ENCODE data around the gene SUDS3.

The SUDS3 gene

DNA sequence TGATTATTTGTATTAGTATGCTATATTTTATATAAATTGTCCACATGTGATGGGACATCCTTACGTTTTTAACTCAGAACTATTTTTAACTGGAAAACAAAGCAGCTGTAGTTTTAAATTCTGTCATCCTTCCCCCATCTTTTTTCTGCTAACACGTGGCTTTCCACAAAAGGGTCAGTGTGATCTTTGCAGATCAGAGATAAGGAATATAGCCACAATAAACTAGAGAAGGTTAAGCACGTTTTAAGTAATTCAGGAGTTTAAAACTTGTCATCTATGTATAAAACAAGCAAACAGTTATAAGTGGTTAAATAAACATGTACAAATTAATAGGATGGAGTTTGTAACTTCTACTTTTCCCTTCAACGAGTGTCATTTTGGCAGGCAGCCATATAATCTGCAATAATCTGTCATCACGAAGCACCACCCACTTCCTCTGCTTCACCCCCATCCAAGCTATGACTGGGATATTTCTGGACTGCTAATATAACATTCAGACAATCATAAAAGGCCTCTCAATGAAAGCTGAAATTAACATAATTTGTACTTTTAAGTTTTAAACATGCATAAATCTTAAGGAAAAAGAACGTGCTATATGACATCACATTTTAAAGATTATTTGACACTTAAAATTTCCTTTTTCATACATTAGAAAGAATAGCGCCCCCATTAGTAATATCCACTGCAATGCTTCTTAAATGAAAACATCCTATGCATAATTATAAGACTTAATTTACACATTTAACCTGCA is 18.9 kb upstream of the SUDS3 start:
- Histone ChIP-seq H3K27ac (peak overlapping the region; percentile 85), H3K4me1 (ENCODE audit: control insufficient read depth in 1 of 2, insufficient read depth in 1 of 2, low read depth in 1 of 2, low read length in 1 of 2) (peaks cover 60 to 65% of the 10 kb centered on the region in 2 experiments), H3K9me3 (no peaks in the 10 kb centered on the region), H3K27me3 (no peaks in the 10 kb centered on the region), H3K36me3 (no peaks in the 10 kb centered on the region), H3K4me3 (ENCODE audit: low read depth in 1 of 2, low read length in 1 of 2) (peak overlapping the region in 1 of 2 experiments; percentile 16)
- TF ChIP-seq, protein P1, sequence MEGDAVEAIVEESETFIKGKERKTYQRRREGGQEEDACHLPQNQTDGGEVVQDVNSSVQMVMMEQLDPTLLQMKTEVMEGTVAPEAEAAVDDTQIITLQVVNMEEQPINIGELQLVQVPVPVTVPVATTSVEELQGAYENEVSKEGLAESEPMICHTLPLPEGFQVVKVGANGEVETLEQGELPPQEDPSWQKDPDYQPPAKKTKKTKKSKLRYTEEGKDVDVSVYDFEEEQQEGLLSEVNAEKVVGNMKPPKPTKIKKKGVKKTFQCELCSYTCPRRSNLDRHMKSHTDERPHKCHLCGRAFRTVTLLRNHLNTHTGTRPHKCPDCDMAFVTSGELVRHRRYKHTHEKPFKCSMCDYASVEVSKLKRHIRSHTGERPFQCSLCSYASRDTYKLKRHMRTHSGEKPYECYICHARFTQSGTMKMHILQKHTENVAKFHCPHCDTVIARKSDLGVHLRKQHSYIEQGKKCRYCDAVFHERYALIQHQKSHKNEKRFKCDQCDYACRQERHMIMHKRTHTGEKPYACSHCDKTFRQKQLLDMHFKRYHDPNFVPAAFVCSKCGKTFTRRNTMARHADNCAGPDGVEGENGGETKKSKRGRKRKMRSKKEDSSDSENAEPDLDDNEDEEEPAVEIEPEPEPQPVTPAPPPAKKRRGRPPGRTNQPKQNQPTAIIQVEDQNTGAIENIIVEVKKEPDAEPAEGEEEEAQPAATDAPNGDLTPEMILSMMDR (IDR thresholded peaks at IDR 0.05): no peak

DNA sequence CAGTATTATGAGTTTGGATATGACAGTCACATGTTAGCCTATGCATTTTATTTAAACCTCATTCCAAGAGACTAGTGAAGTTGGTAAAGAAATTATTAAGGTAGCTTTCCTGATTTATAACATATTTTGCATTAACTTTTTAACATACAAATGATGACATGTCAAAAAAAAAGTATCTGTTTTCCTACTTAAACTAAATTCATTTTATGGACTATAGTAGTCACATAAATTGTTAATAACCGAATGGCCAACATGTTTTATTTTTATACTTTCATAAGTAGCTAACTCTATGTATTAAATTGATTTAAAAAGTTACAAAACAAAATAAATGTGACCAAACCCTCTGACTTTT is 18.4 kb upstream of the SUDS3 start:
- no peaks in the 10 kb centered on the region for H3K36me3 ChIP-seq
- H3K9me3 ChIP-seq: no peaks in the 10 kb centered on the region
- H3K27ac ChIP-seq: peak overlapping the region; percentile 85
- peak overlapping the region in 1 of 2 experiments; percentile 16 for H3K4me3 ChIP-seq (ENCODE audit: low read depth in 1 of 2, low read length in 1 of 2)
- no peaks in the 10 kb centered on the region for H3K27me3 ChIP-seq
- TF ChIP-seq, protein P1 (IDR thresholded peaks at IDR 0.05): no peak
- H3K4me1 ChIP-seq (ENCODE audit: control insufficient read depth in 1 of 2, insufficient read depth in 1 of 2, low read depth in 1 of 2, low read length in 1 of 2): peaks cover 64 to 70% of the 10 kb centered on the region in 2 experiments

DNA sequence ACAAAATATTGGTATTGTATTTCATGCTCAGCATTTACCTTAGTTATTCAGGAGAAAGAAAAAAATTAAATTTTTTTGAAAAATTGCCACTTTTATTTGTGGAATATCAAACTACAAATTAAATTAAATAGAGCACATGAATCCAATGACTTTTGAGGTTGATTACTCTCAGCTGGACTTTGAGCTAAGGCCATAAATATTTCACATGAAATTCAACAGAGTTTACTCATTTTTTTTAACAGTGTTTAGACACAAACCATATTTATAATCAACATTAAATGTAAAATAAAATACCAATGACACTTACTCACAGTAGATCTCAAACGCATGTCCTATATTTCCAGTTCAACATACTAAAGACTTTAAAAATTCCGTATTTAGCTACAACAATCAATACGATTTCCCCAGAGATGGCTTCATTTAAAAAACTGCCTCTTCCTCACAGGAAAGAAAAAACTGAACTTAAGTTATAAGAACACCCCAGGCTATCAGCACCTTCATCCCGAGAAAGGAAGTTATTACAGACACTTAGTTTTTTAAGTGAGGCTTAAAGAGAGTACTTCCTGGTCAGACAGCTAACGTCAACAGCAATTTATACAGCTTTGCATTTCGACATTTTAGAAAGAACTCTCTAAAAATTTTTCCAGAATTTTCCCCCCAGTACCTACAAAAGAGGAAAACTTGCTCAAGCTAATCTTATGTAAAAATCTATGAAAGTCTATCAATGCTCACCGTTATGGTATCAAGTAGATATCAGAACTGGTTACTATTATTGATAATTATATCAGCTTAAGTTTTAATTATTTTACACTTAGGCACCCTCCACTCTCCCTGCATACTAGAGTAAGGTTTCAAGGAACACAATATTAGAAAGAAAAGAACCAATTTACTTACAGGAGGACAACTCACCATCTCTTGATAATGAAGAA is 17.5 kb upstream of the SUDS3 start:
- peak overlapping the region; percentile 85 for H3K27ac ChIP-seq
- TF ChIP-seq, protein P1 (IDR thresholded peaks at IDR 0.05): no peak
- H3K9me3 ChIP-seq: no peaks in the 10 kb centered on the region
- no peaks in the 10 kb centered on the region for H3K27me3 ChIP-seq
- H3K4me3 ChIP-seq (ENCODE audit: low read depth in 1 of 2, low read length in 1 of 2): peak overlapping the region; percentile 24 to 43
- H3K36me3 ChIP-seq: no peaks in the 10 kb centered on the region
- peaks cover 71 to 72% of the 10 kb centered on the region in 2 experiments for H3K4me1 ChIP-seq (ENCODE audit: control insufficient read depth in 1 of 2, insufficient read depth in 1 of 2, low read depth in 1 of 2, low read length in 1 of 2)

DNA sequence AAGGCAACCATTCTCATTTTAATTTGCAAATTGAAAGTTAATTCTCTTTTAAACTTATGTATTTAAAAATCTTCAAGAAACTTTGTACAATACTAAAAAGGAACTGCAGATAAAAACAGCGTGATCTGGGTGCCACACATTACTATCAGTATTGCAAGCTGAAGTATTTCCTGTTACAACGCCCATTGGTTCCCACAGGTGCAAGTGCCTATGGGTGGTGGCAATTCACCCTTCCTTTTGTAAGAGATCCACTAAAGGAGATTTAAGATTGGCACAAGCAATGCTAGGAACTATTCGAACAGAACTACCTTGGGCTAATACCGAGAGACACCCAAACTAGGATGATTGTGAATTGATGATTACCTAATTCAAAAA is 16.8 kb upstream of the SUDS3 start:
- Histone ChIP-seq H3K4me1 (ENCODE audit: control insufficient read depth in 1 of 2, insufficient read depth in 1 of 2, low read depth in 1 of 2, low read length in 1 of 2) (peaks cover 72 to 74% of the 10 kb centered on the region in 2 experiments), H3K9me3 (no peaks in the 10 kb centered on the region), H3K27ac (peak overlapping the region; percentile 85), H3K4me3 (ENCODE audit: low read depth in 1 of 2, low read length in 1 of 2) (peak overlapping the region; percentile 24 to 43), H3K36me3 (no peaks in the 10 kb centered on the region), H3K27me3 (no peaks in the 10 kb centered on the region)
- TF ChIP-seq, protein P1 (IDR thresholded peaks at IDR 0.05): no peak

DNA sequence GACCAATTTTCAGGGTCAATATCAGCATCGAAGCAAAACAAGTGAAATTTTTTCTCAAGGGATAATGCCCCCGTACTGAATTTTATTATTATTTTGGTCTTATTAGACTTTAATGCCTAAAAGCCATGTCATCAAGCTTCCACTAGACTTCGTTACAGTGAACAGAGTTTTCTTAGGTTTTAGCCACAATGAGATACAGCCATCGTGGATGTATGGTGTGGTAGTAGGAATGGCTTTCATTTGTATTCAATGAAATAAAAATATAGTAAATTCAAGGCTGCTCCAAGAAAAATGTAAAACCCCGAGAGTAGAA is 15.3 kb upstream of the SUDS3 start:
- Histone ChIP-seq H3K4me3 (ENCODE audit: low read depth in 1 of 2, low read length in 1 of 2) (no peak overlapping the region), H3K9me3 (no peaks in the 10 kb centered on the region), H3K4me1 (ENCODE audit: control insufficient read depth in 1 of 2, insufficient read depth in 1 of 2, low read depth in 1 of 2, low read length in 1 of 2) (peaks cover 71 to 72% of the 10 kb centered on the region in 2 experiments), H3K27me3 (no peaks in the 10 kb centered on the region), H3K27ac (peak overlapping the region; percentile 68), H3K36me3 (no peaks in the 10 kb centered on the region)
- TF ChIP-seq, protein P1 (IDR thresholded peaks at IDR 0.05): no peak

Data from neutrophil (primary cell).